Smooth muscle cell (in vitro differentiated cells): ENCODE results near the gene GRIN2A. TPM values are rescaled to one million over a fixed set of nuclear protein-coding genes. Genes with fewer than 3 reads are reported as not detected.

ENCODE experiments used
- DNase-seq: peaks from one replicate; lab custom pipeline; 2025; ENCODE audit not compliant: unreplicated experiment; lab: John Stamatoyannopoulos, UW
- H2AFZ ChIP-seq: fragments of 200-600 bp; sonication (generic); 2 replicates; pipeline ENCODE4 v1.6.0; 2016; ENCODE audit warnings: antibody characterized with exemption, low read depth, mild to moderate bottlenecking
- H3F3A ChIP-seq: fragments of 200-600 bp; sonication (generic); 2 replicates; pipeline ENCODE4 v1.6.0; 2017; ENCODE audit warnings: antibody characterized with exemption, low read depth
- H3K27ac ChIP-seq: fragments of 200-600 bp; sonication (generic); 2 replicates; pipeline ENCODE4 v1.5.1; 2016; ENCODE audit warnings: low read depth, mild to moderate bottlenecking
- H3K27me3 ChIP-seq: fragments of 200-600 bp; sonication (generic); 2 replicates; pipeline ENCODE4 v1.6.1; 2016; ENCODE audit warnings: low read depth, mild to moderate bottlenecking
- H3K36me3 ChIP-seq: fragments of 200-600 bp; sonication (generic); 2 replicates; pipeline ENCODE4 v1.5.1; 2016; ENCODE audit warnings: low read depth
- H3K4me1 ChIP-seq: fragments of 200-600 bp; sonication (generic); 2 replicates; pipeline ENCODE4 v1.5.1; 2016; ENCODE audit warnings: low read depth
- H3K4me2 ChIP-seq: fragments of 200-600 bp; sonication (generic); 2 replicates; pipeline ENCODE4 v1.6.0; 2016; ENCODE audit warnings: mild to moderate bottlenecking
- H3K4me3 ChIP-seq: fragments of 200-600 bp; sonication (generic); 2 replicates; pipeline ENCODE4 v1.5.1; 2016; ENCODE audit warnings: mild to moderate bottlenecking
- H3K79me2 ChIP-seq: fragments of 200-600 bp; sonication (generic); 2 replicates; pipeline ENCODE4 v1.6.0; 2016; ENCODE audit warnings: low read depth, mild to moderate bottlenecking
- H3K9ac ChIP-seq: fragments of 200-600 bp; sonication (generic); 2 replicates; pipeline ENCODE4 v1.6.0; 2016; ENCODE audit warnings: low read depth
- H3K9me3 ChIP-seq: fragments of 200-600 bp; sonication (generic); replicated peaks from 2 replicates; pipeline ENCODE4 v1.5.1; 2016; ENCODE audit warnings: low read depth
- H4K20me1 ChIP-seq: fragments of 200-600 bp; sonication (generic); 2 replicates; pipeline ENCODE4 v1.6.0; 2016; ENCODE audit warnings: low read depth
- WGBS: methylation state at CpG from one replicate; pipeline ENCODE4 v1.1.7; 2016; ENCODE audit warnings: low lambda C conversion rate; 5-methylcytosine and 5-hydroxymethylcytosine counted together
- polyA plus RNA-seq: library from polyadenylated mRNA; unstranded; fragments of >200 nt; fragmentation: Nextera tagmentation; extraction: Ambion mirVana; gene quantifications from 2 replicates; pipeline ENCODE4 v1.2.1, GENCODE V29; 2016
- total RNA-seq: library from RNA; depleted of rRNA; stranded (reverse); fragments of >200 nt; gene quantifications from 2 replicates; pipeline ENCODE4 v1.2.3, GENCODE V29; 2014
- TF ChIP-seq, protein P1 (sequence below): fragments of 200-600 bp; sonication (generic); IDR thresholded peaks from 2 replicates; pipeline ENCODE4 v1.5.1; 2017; ENCODE audit warnings: borderline replicate concordance, mild to moderate bottlenecking, antibody characterized with exemption; ENCODE audit not compliant: insufficient read depth, poor library complexity, severe bottlenecking

Gene GRIN2A
- total and polyA plus RNA-seq, 2 experiments from 2014 or later = 0.02 to 0.13 TPM

- Histone ChIP-seq H4K20me1 (no peaks in the 10 kb centered on the region), H3K4me3 (no peak overlapping the region), H3K4me2 (no peak overlapping the region), H3K9ac (no peak overlapping the region), H2AFZ (no peak overlapping the region), H3K27ac (no peak overlapping the region), H3F3A (no peaks in the 10 kb centered on the region), H3K27me3 (no peaks in the 10 kb centered on the region), H3K79me2 (no peaks in the 10 kb centered on the region), H3K36me3 (no peaks in the 10 kb centered on the region), H3K9me3 (no peaks in the 10 kb centered on the region), H3K4me1 (no peaks in the 10 kb centered on the region)
- WGBS = 92% methylated on average over 5 of the region's 5 CpGs
- TF ChIP-seq, protein P1, sequence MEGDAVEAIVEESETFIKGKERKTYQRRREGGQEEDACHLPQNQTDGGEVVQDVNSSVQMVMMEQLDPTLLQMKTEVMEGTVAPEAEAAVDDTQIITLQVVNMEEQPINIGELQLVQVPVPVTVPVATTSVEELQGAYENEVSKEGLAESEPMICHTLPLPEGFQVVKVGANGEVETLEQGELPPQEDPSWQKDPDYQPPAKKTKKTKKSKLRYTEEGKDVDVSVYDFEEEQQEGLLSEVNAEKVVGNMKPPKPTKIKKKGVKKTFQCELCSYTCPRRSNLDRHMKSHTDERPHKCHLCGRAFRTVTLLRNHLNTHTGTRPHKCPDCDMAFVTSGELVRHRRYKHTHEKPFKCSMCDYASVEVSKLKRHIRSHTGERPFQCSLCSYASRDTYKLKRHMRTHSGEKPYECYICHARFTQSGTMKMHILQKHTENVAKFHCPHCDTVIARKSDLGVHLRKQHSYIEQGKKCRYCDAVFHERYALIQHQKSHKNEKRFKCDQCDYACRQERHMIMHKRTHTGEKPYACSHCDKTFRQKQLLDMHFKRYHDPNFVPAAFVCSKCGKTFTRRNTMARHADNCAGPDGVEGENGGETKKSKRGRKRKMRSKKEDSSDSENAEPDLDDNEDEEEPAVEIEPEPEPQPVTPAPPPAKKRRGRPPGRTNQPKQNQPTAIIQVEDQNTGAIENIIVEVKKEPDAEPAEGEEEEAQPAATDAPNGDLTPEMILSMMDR = no peak
- no peak for DNase-seq
Observed at GRCh38 chr16:10137341-10137740, 44.9 kb downstream of the GRIN2A start.

- TF ChIP-seq, protein P1 = no peak
- WGBS = 39% methylated on average over 3 of the region's 3 CpGs
Observed at GRCh38 chr16:10136916-10137315, 45.3 kb downstream of the GRIN2A start.

DNA sequence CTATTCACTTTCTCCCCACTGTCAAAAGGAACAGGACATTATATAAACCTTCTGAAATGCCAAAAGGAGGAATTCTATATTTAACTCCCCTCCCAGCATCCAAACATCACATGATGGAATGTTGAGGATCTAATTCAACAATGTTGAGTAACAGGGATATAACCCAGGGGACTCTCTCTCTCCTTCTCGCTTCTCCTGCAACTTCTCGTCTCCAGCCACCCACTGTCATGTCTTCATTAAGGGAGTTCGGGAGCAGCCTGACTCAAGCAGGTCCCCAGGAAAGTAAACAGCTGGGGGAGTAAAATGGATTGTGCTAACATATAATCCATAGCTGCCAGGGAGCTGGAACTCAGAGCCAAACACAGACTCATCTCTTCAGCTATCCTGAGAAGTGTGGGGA is 51.7 kb downstream of the GRIN2A start:
- H4K20me1 ChIP-seq = no peaks in the 10 kb centered on the region
- H3K27ac ChIP-seq = no peak overlapping the region
- no peaks in the 10 kb centered on the region for H3K4me1 ChIP-seq
- H3F3A ChIP-seq = no peaks in the 10 kb centered on the region
- TF ChIP-seq, protein P1 = no peak
- no peak overlapping the region for H2AFZ ChIP-seq
- no peak for DNase-seq
- H3K36me3 ChIP-seq = no peaks in the 10 kb centered on the region
- no peaks in the 10 kb centered on the region for H3K79me2 ChIP-seq
- H3K9ac ChIP-seq = no peak overlapping the region
- no peaks in the 10 kb centered on the region for H3K27me3 ChIP-seq
- H3K4me2 ChIP-seq = no peak overlapping the region
- no peak overlapping the region for H3K4me3 ChIP-seq
- H3K9me3 ChIP-seq = no peaks in the 10 kb centered on the region
- 78% methylated on average over 3 of the region's 3 CpGs for WGBS

More at GRCh38 chr16:10136916-10137315, 45.3 kb downstream of the GRIN2A start:
- no peak overlapping the region for H3K4me2 ChIP-seq
- no peak overlapping the region for H3K9ac ChIP-seq
- DNase-seq = no peak
- no peaks in the 10 kb centered on the region for H4K20me1 ChIP-seq
- no peaks in the 10 kb centered on the region for H3F3A ChIP-seq
- no peaks in the 10 kb centered on the region for H3K27me3 ChIP-seq
- no peaks in the 10 kb centered on the region for H3K79me2 ChIP-seq
- no peaks in the 10 kb centered on the region for H3K4me1 ChIP-seq
- H3K4me3 ChIP-seq = no peak overlapping the region
- no peak overlapping the region for H3K27ac ChIP-seq
- H3K9me3 ChIP-seq = no peaks in the 10 kb centered on the region
- H3K36me3 ChIP-seq = no peaks in the 10 kb centered on the region
- H2AFZ ChIP-seq = no peak overlapping the region
